Measurements from ENCODE around the gene ARHGAP26.

DNA sequence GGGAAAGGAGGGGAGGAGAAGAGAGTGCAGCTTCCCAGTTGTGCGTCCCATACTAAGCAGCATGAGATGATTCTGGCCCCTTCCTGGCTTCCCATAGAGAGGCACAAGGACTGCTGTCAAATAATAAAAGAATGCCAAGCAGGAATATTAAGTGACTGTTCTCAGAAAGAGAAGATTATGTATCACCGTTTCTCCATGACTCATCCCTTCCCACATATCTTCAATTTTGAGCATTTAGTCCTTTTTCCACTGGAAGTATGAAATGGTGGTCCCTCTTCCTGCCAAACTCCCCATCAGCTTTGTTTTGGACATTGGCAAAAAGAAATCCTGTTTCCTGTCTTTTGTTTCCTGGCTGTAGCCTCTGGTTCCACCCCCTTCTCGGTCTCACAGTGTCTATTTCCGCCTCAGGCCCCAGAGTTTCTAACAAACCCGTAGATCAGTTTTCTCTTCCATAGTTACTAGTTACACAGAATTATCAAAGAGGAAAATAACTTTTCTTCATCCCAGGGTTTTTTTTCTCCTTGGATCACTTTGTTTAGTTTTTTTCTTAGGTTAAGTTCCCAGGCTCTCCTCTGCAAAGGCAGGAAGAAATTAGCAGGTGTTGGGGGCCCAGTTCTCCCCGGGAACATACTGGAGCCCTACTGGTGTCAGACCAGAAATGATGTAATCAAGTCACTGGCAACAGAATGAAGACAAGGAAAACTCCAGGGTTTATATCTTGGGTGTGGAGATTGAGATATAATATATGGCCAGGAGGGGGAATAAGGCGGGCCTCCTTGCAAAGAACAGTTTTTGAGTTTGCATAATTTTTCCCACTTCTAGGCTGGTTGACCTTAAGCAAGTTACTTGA, 26.4 kb upstream of the ARHGAP26 start:
- TF ChIP-seq, protein P1, sequence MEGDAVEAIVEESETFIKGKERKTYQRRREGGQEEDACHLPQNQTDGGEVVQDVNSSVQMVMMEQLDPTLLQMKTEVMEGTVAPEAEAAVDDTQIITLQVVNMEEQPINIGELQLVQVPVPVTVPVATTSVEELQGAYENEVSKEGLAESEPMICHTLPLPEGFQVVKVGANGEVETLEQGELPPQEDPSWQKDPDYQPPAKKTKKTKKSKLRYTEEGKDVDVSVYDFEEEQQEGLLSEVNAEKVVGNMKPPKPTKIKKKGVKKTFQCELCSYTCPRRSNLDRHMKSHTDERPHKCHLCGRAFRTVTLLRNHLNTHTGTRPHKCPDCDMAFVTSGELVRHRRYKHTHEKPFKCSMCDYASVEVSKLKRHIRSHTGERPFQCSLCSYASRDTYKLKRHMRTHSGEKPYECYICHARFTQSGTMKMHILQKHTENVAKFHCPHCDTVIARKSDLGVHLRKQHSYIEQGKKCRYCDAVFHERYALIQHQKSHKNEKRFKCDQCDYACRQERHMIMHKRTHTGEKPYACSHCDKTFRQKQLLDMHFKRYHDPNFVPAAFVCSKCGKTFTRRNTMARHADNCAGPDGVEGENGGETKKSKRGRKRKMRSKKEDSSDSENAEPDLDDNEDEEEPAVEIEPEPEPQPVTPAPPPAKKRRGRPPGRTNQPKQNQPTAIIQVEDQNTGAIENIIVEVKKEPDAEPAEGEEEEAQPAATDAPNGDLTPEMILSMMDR (IDR thresholded peaks at IDR 0.05), result no peak
- no peak for TF ChIP-seq POLR2A (IDR thresholded peaks at IDR 0.05)
